ENCODE results near the gene TLDC2.
"Not testable (repeated sequence)": the region's sequence is repeated elsewhere in the genome, so short reads cannot be mapped to it uniquely, and the experiment has no call there.

TLDC2 gene

GRCh38 chr20:36916199-36916598, 40.3 kb downstream of the TLDC2 start:
- no peak for DNase-seq

GRCh38 chr20:36917240-36917639, 41.3 kb downstream of the TLDC2 start:
- DNase-seq: no peak

GRCh38 chr20:36917943-36918342, 42.0 kb downstream of the TLDC2 start:
- no peak for DNase-seq

GRCh38 chr20:36919715-36920333, 43.9 kb downstream of the TLDC2 start:
- DNase-seq: no peak

GRCh38 chr20:36920334-36920730, 44.4 kb downstream of the TLDC2 start:
- no peak for DNase-seq

- no peak for DNase-seq
These were observed 48.5 kb downstream of the TLDC2 start for GRCh38 chr20:36924167-36925045.

GRCh38 chr20:36925234-36925633, 49.3 kb downstream of the TLDC2 start:
- no peak for DNase-seq

- no peak for DNase-seq
These were observed 50.8 kb downstream of the TLDC2 start for GRCh38 chr20:36926653-36927200.

GRCh38 chr20:36927704-36928103, 51.8 kb downstream of the TLDC2 start:
- no peak for DNase-seq

- DNase-seq: no peak
These were observed 53.4 kb downstream of the TLDC2 start for GRCh38 chr20:36929290-36929689.

GRCh38 chr20:36929691-36930090, 53.8 kb downstream of the TLDC2 start:
- no peak for DNase-seq

- not testable (repeated sequence) for DNase-seq
These were observed 56.1 kb downstream of the TLDC2 start for GRCh38 chr20:36932067-36932466.

GRCh38 chr20:36932476-36933426, 56.8 kb downstream of the TLDC2 start:
- no peak for DNase-seq

GRCh38 chr20:36933571-36933970, 57.6 kb downstream of the TLDC2 start:
- DNase-seq: not testable (repeated sequence)

GRCh38 chr20:36936341-36936740, 60.4 kb downstream of the TLDC2 start:
- no peak for DNase-seq

GRCh38 chr20:36936761-36937401, 60.9 kb downstream of the TLDC2 start:
- DNase-seq: not testable (repeated sequence)

- no peak for DNase-seq
These were observed 61.4 kb downstream of the TLDC2 start for GRCh38 chr20:36937402-36937770.

- no peak for DNase-seq
These were observed 65.5 kb downstream of the TLDC2 start for GRCh38 chr20:36941401-36941835.
